ENCODE results near the gene CNTNAP2.

GRCh38 chr7:147586110-147586509, 1469.5 kb downstream of the CNTNAP2 start:
- TF ChIP-seq CTCF (IDR thresholded peaks at IDR 0.05; ENCODE audit: borderline replicate concordance, extremely low read depth, low read length, poor library complexity, severe bottlenecking) (no peak), EZH2 (IDR thresholded peaks at IDR 0.05; ENCODE audit: borderline replicate concordance, low read depth, low read length, severe bottlenecking) (no peak)
